Retina (tissue), 1 donor: ENCODE results near the gene TOMM20L.
A peak's percentile ranks its signal among the peaks of the same experiment; 100 is the strongest.

Source experiments
- DNase-seq: peaks from one replicate; pipeline ENCODE4 v3.0.0-alpha.2; 2016

TOMM20L gene

DNA sequence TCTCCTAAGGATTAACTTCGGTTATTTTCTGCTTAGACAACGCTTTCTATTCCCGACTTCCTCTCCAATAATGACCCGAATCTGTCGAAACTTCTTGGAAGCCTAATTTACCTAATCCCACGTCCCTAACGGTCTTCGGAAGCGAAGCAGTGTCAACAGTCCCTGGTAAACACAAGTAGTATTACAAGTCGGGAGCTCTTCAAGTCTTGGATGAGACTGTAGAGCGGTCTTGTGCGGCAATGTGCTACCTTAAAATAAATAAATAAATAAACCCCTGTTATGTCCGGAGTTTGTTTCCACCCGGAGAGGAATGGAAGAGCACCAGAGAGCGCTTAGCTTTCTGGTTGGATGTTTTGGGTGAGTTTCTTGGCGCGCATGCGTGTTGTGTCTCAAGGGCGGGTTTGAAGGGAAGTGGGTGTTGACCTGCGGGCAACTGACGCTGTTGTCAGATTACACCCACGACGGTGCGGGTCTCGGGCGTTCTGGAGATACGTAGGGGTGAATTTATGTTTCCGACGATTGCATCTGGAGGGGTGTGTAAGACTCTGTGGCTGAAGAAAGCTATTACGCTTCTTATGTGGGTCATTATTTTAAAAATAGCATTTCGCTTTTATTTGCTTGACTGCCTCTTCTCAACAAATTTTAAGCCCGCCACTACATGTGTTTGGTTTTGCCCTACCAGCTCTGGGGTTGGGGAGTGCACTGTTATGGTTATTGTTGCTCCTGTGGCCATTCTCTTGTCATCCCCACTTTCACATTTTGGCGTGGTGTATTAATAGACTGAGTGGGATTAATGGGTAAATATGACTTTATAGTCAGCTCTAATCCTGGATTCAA, 31.8 kb downstream of the TOMM20L start, which contains the start of the genes KIAA0586 and TIMM9:
TSS of gene KIAA0586 (plus strand) at position 439 of the 837 bp plus-strand sequence. CDS start 546 bp downstream, outside the sequence.
TSS of gene TIMM9 (minus strand) at position 251 of the 837 bp plus-strand sequence. CDS start 15,586 bp downstream, outside the sequence.
- DNase-seq = peak; percentile 95

DNA sequence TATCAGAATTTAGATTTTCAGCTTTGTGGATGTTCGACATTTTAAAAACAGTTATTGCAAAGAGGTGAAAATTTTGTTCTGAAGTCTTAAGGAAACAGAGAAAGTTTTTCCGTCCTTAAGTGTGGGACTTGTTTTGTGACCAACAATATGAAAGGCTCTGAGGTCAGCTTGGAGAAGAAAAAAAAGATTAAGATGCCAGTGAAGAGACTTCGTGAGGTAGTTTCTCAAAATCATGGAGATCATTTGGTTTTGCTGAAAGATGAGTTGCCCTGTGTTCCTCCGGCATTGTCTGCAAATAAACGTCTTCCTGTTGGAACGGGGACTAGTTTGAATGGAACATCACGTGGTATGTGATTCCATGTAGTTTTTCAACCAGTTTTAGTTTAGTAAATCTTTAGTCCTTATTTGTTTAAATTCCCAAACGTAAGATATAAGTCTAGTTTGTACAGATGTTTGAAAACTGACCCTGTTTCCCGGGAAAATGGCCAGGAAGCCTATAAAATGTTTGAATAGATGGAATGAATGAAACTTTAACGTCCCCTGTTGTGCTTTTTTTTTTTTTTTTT, 32.5 kb downstream of the TOMM20L start:
- no peak for DNase-seq

- no peak for DNase-seq
Measured at GRCh38 chr14:58430156-58430555, 34.4 kb downstream of the TOMM20L start.

DNA sequence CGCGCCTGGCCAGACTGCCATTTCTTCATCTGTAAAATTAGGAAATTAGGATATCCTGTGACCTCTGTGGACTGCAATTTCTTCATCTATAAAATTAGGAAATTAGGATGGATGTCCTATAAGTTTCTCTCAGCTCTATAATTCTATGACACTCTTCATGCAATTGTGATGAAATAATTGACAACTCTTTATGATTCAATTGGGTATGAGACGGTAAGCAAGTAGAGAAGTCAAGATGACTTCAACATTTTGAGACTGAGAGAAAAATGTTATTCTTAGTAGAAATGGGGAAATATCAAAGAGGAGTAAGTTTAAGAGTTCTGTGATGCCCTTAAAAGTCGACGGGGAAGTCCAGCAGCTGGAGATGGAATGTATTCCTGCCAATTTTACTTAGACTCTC, 43.7 kb downstream of the TOMM20L start:
- no peak for DNase-seq

DNA sequence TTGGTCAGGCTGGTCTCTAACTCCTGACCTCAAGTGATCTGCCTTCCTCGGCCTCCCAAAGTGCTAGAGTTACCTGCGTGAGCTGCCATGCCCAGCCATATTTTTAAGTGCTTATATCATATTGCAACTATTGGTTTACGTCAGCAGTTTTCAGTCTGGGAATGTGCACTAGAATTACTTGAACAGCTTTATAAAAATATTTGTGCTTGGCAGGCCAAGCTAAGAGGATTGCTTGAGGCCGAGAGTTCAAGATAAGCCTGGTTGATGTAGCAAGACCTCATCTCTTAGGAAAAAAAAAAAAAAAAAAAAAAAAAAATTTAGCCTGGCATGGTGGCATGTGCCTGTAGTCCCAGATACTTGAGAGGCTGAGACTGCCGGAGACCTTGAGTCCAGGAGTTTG, 48.9 kb downstream of the TOMM20L start:
- DNase-seq = no peak

- no peak for DNase-seq
Measured at GRCh38 chr14:58455593-58456265, 60.0 kb downstream of the TOMM20L start.
